ENCODE measurements around the gene ZP2.
"Not testable (repeated sequence)": the region's sequence is repeated elsewhere in the genome, so short reads cannot be mapped to it uniquely, and the experiment has no call there.

ZP2 gene

DNA sequence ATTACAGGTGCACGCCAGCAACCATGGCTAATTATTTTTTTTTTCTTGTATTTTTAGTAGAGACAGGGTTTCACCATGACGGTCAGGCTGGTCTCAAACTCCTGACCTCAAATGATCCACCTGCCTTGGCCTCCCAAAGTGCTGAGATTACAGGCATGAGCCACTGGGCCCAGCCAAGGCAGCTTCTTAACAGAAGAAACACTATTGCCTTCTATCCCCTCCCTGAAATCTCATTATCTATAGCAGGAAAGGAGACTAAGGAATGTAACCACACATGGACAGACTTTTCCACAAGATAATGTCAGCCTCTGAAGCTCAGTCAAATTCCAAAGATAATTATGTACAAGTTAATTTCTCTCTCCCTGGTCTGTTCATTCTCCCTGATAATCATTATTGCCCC lies 5.7 kb upstream of the ZP2 start:
- H3K4me3 ChIP-seq (ENCODE audit: low read depth, low read length): no peak overlapping the region

DNA sequence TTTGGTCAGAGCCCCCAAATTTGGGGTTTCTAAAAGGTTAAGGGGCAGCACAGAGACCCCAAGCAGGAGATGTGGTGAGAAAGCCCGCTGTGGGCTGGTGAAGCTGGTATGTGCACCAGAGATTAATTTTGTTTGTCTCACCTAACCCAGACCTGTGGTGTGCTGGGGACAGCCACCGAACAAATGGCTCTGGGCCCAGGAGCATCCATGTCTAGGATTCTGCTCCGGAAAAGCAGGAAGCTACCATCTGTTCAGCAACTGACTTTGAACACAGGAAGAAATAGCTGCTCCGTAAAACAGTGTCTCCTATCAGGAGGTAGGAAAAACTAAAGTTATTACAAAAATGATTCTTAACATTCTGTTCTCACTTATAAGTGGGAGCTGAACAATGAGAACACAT lies 2.7 kb upstream of the ZP2 start:
- no peak overlapping the region for H3K4me3 ChIP-seq (ENCODE audit: low read depth, low read length)

DNA sequence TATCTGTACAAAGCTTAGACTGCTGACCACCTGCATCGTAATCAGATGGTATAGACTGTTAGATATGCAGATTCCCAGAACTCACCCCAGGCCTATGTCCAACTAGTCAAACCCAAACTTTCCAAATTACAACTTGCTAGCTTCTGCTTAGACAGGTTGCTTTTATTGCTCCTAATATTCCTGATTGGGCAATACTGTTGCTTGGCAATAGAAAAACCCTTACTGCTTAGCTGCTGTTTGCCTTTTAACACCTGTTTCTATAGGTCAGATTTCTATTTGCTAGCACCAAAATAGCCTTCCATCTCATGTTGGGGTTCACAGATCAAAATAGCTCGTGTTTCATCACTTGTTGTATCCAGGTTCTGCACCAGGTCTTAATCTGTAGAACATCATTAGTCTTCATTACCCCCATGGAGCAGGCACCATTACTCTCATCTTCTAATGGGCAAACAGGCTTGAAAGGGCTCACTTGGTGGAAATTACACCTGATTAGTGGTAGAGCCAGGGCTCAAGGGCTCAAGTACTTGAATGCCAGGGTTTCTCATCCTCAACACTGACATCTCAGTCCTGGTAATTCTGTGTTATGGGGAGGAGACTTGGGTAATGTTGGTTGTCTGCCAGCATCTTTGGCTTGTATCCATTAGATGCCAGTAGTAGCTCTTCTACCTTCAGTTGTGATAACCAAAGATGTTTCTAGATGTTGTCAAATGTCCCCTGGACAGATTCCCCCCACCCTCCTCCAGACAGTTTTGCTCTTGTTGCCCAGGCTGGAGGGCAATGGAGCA lies 2.7 kb downstream of the ZP2 start:
- H3K4me3 ChIP-seq (ENCODE audit: low read depth, low read length): no peak overlapping the region

DNA sequence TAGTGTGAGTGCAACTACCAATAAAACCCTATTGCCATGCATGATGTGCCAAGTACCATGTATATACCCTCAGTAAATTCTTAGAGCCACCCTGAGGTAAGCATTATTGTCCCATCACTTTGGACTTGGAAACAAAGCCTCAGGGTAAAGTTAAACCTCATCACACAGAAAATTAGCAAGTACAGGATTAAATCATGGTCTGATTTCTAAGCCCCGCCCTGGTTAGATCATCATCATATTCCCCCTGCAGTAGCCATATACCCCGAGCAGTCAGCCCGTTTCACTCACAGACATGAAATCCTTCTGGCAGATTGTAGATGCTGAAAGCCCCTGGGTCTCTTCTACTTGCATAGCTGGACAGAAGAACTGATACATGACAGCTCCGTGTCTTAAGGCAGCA lies 4.8 kb downstream of the ZP2 start:
- H3K4me3 ChIP-seq (ENCODE audit: low read depth, low read length): no peak overlapping the region

DNA sequence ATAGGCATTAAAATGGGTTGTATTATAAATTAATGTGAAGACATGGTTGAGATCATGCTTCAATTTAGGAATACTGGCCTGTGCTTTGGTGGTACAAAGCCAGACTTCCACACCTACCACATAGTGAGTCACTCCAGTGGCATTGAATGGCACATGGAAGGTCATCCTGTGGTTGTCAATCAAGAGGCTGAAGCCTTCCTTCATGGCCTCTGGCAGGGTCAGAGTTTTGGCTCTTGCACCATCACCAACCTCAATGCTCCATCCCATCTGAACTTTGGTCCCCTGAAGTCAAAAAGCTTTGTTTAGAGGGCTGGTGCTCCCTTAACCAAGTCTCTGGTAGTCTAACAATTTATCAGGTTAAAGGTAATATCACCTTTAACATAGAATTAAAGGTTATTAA lies 6.1 kb downstream of the ZP2 start:
- no peak overlapping the region for H3K4me3 ChIP-seq (ENCODE audit: low read depth, low read length)

DNA sequence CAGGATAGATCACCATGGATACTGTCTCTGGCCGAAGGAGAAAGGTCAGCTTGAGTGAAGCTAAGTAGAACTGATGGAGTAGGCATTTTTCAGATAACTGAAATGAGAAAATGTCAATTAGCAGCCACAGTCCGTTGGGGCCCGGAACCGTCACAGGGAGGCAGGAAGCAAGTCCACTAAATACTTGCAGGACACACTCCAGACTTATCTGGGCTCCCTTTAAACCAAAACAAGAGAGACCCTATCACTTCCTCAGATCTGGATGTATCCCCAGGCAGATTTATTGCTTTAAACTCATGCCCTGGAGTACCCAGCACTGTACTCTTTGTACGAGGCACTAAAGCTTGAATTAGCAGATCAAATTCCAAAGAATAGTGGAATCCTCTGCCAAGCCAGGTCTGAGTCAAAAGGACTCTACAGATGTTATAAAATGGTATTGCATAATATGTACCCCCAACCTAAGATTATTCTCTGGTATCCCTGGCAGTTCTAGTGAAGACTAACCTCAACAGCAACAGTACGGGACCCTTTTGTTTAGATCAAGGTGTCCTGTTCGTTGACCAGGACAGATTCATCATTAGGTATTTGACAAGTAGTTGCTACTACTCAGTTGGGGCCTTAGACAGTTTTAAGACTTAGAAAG lies 8.1 kb downstream of the ZP2 start:
- H3K4me3 ChIP-seq (ENCODE audit: low read depth, low read length): no peak overlapping the region

DNA sequence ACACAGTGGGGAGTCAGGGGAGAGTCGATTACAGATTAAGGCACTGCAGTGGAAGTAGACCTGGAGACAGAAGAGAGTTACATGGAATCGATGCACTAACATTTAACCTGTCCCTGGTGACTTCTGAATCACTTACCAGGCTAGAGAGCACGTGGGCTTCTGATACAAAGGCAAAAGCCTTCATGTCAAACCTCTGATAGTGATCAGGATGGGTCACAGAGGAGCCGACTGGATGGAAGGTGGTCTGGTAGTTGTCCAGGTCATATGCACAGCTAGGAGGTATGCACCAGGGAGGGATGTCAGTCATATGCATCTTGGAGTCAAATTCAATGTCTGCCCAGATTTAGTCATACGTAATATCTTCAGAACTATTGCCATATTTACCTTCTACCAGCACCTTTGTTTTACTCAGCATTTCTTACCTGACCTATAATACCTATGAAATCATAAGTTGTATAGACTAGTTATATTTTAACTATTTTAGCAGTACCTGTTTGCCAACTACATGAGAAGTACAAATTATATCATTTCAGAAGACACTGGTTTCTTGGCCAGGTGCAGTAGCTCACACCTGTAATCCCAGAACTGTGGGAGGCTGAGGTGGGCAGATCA lies 11.7 kb downstream of the ZP2 start:
- no peak overlapping the region for H3K4me3 ChIP-seq (ENCODE audit: low read depth, low read length)

DNA sequence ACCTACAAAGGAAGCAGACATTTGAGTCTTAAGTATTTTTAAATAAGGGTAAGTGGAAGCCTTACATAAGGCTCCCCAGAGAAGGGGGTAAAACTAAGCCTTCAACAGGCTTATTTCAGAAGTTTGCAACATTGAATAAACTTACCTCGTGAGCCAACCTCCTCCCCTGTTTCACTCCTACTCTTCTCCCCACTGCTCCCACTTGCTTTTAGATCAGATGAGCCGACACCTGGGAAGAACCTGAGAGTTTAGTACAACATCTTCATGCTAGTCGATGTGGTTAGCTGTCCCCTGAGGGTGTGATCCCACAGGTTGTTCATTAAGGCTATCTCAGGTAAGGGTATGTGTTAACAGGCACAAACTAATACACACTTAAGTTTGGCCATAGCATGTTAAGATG lies 13.8 kb downstream of the ZP2 start:
- H3K4me3 ChIP-seq (ENCODE audit: low read depth, low read length): no peak overlapping the region

DNA sequence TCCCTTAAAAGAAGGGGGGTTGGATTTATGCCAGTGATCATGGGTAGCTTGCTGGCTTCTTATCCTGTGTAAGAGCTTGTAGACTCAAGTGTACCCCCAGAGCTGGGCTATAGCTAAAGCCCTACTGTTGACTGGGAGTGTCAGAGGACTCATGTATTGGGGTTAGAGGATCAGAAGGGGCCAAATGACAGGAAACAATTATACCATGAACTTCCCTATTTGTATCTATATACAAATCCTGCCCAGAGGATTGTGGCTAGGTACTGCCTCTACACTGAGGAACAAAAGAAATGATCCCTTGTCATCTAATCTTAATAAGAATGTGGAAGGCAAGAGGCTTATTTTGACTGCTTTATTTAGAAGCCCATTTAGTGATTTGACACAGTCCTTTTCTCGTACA lies 14.3 kb downstream of the ZP2 start:
- no peak overlapping the region for H3K4me3 ChIP-seq (ENCODE audit: low read depth, low read length)

DNA sequence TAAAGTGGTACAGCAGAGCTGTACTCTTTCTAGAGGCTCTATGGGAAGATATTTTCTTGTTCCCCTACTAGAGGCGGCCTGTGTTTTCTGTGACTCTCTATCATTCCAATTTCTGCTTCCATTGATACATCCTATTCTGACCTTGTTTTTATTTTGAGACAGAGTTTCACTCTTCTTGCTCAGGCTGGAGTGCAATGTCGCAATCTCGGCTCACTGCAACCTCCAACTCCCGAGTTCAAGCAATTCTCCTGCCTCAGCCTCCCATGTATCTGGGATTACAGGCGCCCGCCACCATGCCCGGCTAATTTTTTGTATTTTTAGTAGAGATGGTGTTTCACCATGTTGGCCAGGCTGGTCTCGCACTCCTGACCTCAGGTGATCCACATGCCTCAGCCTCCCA lies 16.0 kb downstream of the ZP2 start:
- H3K4me3 ChIP-seq (ENCODE audit: low read depth, low read length): not testable (repeated sequence)

DNA sequence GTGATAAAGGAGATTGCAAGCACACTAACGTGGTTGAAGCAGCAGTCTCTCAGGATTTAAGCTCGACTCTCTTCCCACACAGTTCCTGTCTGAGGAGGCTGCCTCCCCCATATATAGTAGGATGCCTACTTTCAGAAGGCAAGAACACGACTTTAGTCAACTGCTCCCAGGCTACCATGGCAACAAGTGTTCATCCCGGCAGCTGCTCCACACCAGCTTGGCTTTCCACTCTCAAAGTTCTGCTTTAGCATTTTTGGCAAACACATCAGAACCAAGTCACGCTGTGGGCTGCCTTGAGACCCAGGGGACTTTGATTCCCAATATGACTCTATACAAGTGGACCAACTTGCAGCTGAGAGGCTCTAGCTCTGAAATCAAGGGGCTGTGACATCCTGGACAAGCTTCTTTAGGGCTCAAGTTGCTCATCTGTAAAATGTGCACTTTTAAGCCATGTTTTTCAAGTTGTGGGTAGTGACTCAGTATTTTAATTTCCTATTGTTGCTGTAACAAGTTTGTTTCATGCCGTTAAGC lies 16.5 kb downstream of the ZP2 start:
- H3K4me3 ChIP-seq (ENCODE audit: low read depth, low read length): no peak overlapping the region

DNA sequence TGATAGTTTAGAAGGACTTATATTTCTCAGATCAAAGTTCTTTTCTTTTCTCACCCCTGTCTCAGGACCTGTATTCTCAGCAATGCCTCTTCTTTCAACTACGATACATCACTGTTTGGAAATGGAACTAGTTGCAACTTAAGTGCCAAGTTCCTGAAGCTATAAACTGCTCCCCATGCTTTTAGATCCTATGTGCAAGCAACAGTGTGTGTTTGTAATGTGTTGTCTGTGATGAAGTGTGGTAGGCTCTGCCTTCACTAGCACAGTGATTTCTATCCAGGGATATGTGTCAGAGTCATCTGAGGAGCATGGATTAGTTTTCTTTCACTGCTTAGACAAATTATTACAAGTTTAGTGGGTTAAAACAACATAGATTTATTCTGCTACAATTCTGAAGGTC lies 18.4 kb downstream of the ZP2 start:
- no peak overlapping the region for H3K4me3 ChIP-seq (ENCODE audit: low read depth, low read length)

DNA sequence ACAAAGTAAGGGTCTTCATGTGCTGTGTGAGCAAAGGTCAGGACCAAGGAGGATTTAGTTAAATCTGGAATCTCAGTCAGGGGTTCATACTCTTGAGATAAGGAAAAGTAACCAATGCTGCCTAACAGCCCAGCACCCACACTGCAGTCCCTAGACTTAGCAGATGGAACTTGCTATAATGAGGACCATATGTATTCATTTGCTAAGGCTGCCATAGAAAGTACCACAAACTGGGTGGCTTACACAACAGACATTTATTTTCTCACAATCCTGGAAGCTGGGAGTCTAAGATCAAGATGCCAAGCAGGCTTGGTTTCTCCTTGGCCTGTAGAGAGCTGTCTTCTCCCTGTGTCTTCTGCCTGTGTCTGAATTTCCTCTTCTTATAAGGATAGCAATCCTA lies 20.8 kb downstream of the ZP2 start:
- no peak overlapping the region for H3K4me3 ChIP-seq (ENCODE audit: low read depth, low read length)

DNA sequence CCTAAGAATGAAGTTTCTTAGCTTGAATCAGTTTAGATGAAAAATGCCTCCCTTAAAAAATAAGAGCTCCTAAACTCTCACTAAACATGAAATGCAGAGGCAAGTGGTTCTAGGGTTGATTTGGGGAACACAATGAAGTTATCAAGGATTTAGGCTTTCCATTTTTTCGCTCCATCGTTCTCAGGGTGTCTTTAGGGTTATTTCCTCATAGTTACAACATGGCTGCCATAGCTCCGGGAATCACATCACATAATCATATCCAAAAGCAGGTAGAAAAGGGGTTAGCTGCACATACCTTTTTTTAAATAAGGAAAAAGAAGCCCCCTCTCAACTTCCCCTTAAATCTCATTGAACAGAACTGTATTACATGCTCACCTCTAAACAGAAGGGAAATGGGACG lies 21.4 kb downstream of the ZP2 start:
- H3K4me3 ChIP-seq (ENCODE audit: low read depth, low read length): no peak overlapping the region

DNA sequence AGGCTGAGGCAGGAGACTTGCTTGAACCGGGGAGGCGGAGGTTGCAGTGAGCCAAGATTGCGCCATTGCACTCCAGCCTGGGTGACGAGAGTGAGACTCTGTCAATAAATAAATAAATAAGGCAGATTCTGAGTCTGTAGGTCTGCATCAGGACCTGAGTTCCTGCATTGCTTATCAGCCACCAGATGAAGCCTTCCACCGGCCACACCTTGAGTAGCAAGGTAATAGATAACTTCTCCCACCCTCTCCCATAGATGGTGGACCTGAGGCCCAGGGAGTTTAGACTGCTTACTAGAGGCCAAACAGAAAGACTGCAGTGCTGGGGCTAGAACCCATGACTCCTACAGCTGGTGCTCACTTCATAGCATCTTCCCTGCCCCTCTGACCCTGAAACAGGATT lies 22.1 kb downstream of the ZP2 start:
- no peak overlapping the region for H3K4me3 ChIP-seq (ENCODE audit: low read depth, low read length)

DNA sequence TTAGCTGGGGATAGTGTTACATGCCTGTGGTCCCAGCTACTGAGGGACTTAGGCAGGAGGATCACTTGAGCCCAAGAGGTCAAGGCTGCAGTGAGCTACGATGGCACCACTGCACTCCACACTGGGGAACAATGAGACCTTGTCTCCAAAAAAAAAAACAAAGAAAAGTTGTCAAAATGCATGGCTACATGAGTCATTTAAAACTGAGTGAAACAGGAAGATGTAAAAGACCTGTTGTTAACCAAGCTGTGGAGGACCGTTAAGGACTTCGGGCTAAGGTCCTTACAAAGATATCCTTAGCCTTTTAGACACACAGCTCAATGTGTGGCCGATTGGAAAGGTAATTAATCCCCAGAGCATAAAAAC lies 25.1 kb downstream of the ZP2 start:
- no peak overlapping the region for H3K4me3 ChIP-seq (ENCODE audit: low read depth, low read length)

DNA sequence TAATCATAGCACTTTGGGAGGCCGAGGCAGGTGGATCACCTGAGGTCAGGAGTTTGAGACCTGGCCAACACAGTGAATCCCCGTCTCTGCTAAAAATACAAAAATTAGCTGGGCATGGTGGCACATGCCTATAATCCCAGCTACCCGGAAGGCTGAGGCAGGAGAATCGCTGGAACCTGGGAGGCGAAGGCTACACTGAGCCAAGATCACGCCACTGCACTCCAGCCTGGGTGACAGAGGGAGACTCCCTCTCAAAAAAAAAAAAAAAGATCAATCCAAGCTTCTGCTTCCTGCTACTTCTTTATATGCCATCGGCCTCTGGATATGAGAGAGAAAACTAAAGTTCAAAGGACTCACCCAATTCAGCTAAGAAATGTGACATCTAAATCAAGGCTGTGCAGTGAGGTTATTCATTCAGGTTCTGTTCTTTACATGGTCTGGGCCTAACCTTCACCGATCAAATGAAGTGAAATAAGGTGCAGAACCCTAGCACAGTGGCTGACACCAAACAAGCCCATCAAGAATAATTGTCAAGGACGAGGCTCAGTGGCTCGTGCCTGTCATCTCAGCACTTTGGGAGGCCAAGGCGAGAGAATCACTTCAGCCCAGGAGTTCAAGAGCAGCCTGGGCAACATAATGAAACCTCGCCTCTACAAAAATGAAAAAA lies 25.6 kb downstream of the ZP2 start:
- no peak overlapping the region for H3K4me3 ChIP-seq (ENCODE audit: low read depth, low read length)

DNA sequence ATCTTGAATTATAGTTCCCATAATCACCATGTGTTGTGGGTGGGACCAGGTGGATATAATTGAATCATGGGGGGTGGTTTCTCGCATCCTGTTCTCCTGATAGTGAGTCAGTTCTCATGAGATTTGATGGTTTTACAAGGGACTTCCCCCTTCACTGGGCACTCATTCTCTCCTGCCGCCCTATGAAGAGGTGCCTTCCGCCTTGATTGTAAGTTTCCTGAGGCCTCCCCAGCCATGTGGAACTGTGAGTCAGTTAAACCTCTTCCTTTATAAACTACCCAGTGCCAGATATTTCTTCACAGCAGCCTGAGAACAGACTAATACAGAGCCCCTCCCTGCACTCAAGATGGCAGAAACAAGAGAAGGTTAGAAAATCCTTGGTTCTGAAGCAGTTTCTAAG lies 26.5 kb downstream of the ZP2 start:
- H3K4me3 ChIP-seq (ENCODE audit: low read depth, low read length): no peak overlapping the region

DNA sequence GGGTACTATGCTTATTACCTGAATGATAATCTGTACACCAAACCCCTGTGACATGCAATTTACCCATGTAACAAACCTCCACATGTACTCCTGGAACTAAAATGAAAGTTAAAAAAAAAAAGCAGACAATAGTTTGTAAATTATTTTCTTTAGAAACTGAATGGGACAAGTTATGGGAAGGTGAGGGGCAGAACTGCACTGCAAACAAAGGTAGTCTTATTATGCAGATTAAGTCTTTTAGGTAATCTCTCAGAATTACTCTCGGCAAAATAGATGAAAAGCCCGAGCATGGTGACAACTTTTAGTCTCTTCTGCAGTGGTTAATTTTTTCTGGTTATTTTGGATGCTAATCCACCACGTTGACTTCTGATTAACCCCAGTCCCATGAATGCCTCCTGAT lies 27.4 kb downstream of the ZP2 start:
- no peak overlapping the region for H3K4me3 ChIP-seq (ENCODE audit: low read depth, low read length)

DNA sequence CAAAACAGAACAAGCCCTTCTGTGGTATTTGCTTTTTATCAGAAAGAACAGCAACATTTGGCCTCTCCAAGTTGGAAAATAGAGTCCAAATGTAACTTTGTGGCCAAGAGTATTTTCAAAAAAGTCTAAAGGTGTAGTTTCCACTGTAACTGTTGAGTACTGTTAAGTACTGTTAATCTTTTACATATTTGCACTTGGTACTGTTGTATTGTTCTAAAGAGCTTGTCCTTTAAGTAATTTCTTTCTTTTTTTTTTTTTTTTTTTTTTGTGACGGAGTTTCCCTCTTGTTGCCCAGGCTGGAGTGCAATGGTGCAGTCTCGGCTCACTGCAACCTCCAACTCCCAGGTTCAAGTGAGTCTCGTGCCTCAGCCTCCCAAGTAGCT lies 31.4 kb downstream of the ZP2 start:
- H3K4me3 ChIP-seq (ENCODE audit: low read depth, low read length): no peak overlapping the region

DNA sequence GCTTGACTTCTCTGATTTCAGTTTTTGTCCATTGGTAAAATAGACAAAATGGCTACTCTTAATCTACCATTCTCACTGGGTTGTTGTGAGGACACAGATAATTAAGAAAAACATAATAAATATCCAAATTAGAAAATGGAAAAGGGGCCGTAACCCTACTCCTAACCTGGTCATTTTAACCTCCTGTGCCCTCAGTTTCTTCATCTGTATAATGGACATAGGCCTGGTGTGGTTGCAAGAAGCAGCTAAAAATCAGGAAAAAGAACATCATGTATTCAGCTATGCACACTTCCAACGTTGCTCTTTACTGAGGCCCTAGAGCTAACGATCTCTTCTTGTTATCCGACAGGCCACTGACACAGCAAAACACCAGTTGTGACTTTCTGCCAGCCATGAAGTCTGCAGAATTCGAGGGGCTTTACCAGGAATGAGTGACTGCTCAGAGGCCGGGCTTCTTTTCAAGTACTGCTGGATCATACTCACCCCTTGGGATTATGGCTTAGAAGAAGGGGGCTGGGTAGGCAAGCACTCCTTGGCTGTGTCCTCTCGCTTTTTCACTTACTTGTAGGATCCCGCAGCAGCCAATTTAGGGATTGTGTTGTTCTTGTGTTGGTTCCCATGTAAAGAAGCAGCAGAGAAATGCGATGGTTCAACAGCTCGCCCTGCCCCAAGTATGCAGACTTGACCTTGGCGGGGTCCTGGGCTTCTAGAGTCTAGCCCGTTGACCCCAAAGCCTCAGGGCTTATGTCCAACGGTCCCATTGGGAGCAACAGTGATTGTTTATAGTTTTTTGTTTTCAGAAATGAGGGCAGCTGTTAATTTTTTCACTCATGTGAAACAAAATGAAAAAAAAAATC lies 32.0 kb downstream of the ZP2 start:
- no peak overlapping the region for H3K4me3 ChIP-seq (ENCODE audit: low read depth, low read length)
